T-helper 17 cell (primary cell): ENCODE results near the gene CCDC175. TPM values are rescaled to one million over a fixed set of nuclear protein-coding genes. Genes with fewer than 3 reads are reported as not detected.
A peak's percentile ranks its signal among the peaks of the same experiment; 100 is the strongest.

Experiments
- ATAC-seq: fragments of 150-1000 bp; cut with Tn5 transposase; 2 replicates; pipeline ENCODE4 v1.10.0; 2021; ENCODE audit warnings: mild to moderate bottlenecking, moderate library complexity
- DNase-seq, 3 donors: peaks; one replicate each; pipeline versions ENCODE4 v3.0.0 to v3.0.0-alpha.2; 2020 to 2021
- H3K9me3 ChIP-seq: one replicate; pipeline ENCODE4 v1.7.0; 2013; ENCODE audit warnings: low read length, mild to moderate bottlenecking; ENCODE audit not compliant: control insufficient read depth, poor library complexity, severe bottlenecking
- H3K27ac Mint-ChIP-seq: one replicate; pipeline ENCODE4 v1.8.0; 2022; ENCODE audit warnings: mild to moderate bottlenecking, moderate library complexity, mixed read lengths
- H3K27me3 Mint-ChIP-seq: one replicate; pipeline ENCODE4 v1.8.0; 2022; ENCODE audit warnings: mixed read lengths
- H3K36me3 Mint-ChIP-seq: one replicate; pipeline ENCODE4 v1.8.0; 2022; ENCODE audit warnings: low read depth, mixed read lengths
- H3K4me1 Mint-ChIP-seq: one replicate; pipeline ENCODE4 v1.8.0; 2022; ENCODE audit warnings: mild to moderate bottlenecking, mixed read lengths
- H3K4me3 Mint-ChIP-seq: one replicate; pipeline ENCODE4 v1.8.0; 2022; ENCODE audit warnings: mild to moderate bottlenecking, moderate library complexity, mixed read lengths
- total RNA-seq, 4 donors: library from RNA in 2 of 4; stranded (reverse) in 2 of 4; gene quantifications; one replicate each; pipeline ENCODE4 v1.2.3 and lab custom pipeline; 2022 to 2026

The CCDC175 gene
- total RNA-seq (under 1 TPM in 1 of 2 donors, not detected in 1; 0.39 TPM), total RNA-seq (lab: John Stamatoyannopoulos, UW) (0 reads per million in 2 donors)

- peak; percentile 66 to 72 (median 69) for DNase-seq
- peak; percentile 99 for ATAC-seq
- Mint-ChIP-seq H3K4me3 (peak within 1 kb of the TSS; percentile 85), H3K36me3 (no peaks in the 10 kb centered on the region), H3K27me3 (peaks cover 20% of the 10 kb centered on the region), H3K4me1 (peaks cover 8% of the 10 kb centered on the region), H3K27ac (peak within 1 kb of the TSS; percentile 54)
- H3K9me3 ChIP-seq, result no peaks in the 10 kb centered on the region
These were observed at the start of gene CCDC175 for GRCh38 chr14:59576332-59577294. CCDC175 (minus strand) TSS chr14:59576812; CDS start chr14:59576775, 37 bp downstream.

- Mint-ChIP-seq H3K4me3 (no peak overlapping the region), H3K27me3 (peaks cover 22% of the 10 kb centered on the region), H3K4me1 (no peaks in the 10 kb centered on the region), H3K36me3 (no peaks in the 10 kb centered on the region), H3K27ac (no peak overlapping the region)
- no peak for DNase-seq
- no peaks in the 10 kb centered on the region for H3K9me3 ChIP-seq
- ATAC-seq, result no peak
These were observed 46.0 kb upstream of the CCDC175 start for GRCh38 chr14:59622631-59623030.

- ATAC-seq, result no peak
- H3K4me3 Mint-ChIP-seq, result no peak overlapping the region
- no peaks in the 10 kb centered on the region for H3K36me3 Mint-ChIP-seq
- H3K9me3 ChIP-seq, result no peaks in the 10 kb centered on the region
- DNase-seq, result no peak
- H3K4me1 Mint-ChIP-seq, result no peaks in the 10 kb centered on the region
- peaks cover 13% of the 10 kb centered on the region for H3K27me3 Mint-ChIP-seq
- no peak overlapping the region for H3K27ac Mint-ChIP-seq
These were observed 42.4 kb upstream of the CCDC175 start for GRCh38 chr14:59619061-59619460.

GRCh38 chr14:59601056-59601455 is 24.4 kb upstream of the CCDC175 start:
- no peaks in the 10 kb centered on the region for H3K4me1 Mint-ChIP-seq
- no peaks in the 10 kb centered on the region for H3K9me3 ChIP-seq
- H3K4me3 Mint-ChIP-seq, result no peak overlapping the region
- peaks cover 4% of the 10 kb centered on the region for H3K36me3 Mint-ChIP-seq
- H3K27ac Mint-ChIP-seq, result no peak overlapping the region
- ATAC-seq (no peak), DNase-seq (no peak)
- peaks cover 30% of the 10 kb centered on the region for H3K27me3 Mint-ChIP-seq

- no peak overlapping the region for H3K27ac Mint-ChIP-seq
- no peaks in the 10 kb centered on the region for H3K4me1 Mint-ChIP-seq
- ATAC-seq (no peak), DNase-seq (no peak)
- H3K4me3 Mint-ChIP-seq, result no peak overlapping the region
- H3K36me3 Mint-ChIP-seq, result peaks cover 4% of the 10 kb centered on the region
- H3K9me3 ChIP-seq, result no peaks in the 10 kb centered on the region
- peaks cover 33% of the 10 kb centered on the region for H3K27me3 Mint-ChIP-seq
These were observed 23.8 kb upstream of the CCDC175 start for GRCh38 chr14:59600211-59600945.

GRCh38 chr14:59595071-59595470 is 18.5 kb upstream of the CCDC175 start:
- Mint-ChIP-seq H3K4me3 (no peak overlapping the region), H3K36me3 (peaks cover 6% of the 10 kb centered on the region), H3K27me3 (peaks cover 53% of the 10 kb centered on the region), H3K4me1 (no peaks in the 10 kb centered on the region), H3K27ac (no peak overlapping the region)
- no peaks in the 10 kb centered on the region for H3K9me3 ChIP-seq
- DNase-seq, result no peak
- no peak for ATAC-seq

- Mint-ChIP-seq H3K36me3 (peaks cover 2% of the 10 kb centered on the region), H3K4me1 (peaks cover under 1% of the 10 kb centered on the region)
These were observed 15.2 kb upstream of the CCDC175 start for GRCh38 chr14:59591641-59592370.

GRCh38 chr14:59588101-59588500 is 11.5 kb upstream of the CCDC175 start:
- no peak overlapping the region for H3K27ac Mint-ChIP-seq

More at GRCh38 chr14:59591641-59592370, 15.2 kb upstream of the CCDC175 start:
- ATAC-seq (no peak), DNase-seq (no peak)
- no peaks in the 10 kb centered on the region for H3K9me3 ChIP-seq
- no peak overlapping the region for H3K27ac Mint-ChIP-seq
- H3K4me3 Mint-ChIP-seq, result no peak overlapping the region
- H3K27me3 Mint-ChIP-seq, result peaks cover 28% of the 10 kb centered on the region

GRCh38 chr14:59585891-59586554 is 9.4 kb upstream of the CCDC175 start:
- H3K4me3 Mint-ChIP-seq, result peak overlapping the region; percentile 39
- no peaks in the 10 kb centered on the region for H3K36me3 Mint-ChIP-seq
- peaks cover 7% of the 10 kb centered on the region for H3K4me1 Mint-ChIP-seq
- ATAC-seq, result no peak
- no peak for DNase-seq
- no peaks in the 10 kb centered on the region for H3K9me3 ChIP-seq
- H3K27ac Mint-ChIP-seq, result no peak overlapping the region
- H3K27me3 Mint-ChIP-seq, result no peaks in the 10 kb centered on the region

More at GRCh38 chr14:59588101-59588500, 11.5 kb upstream of the CCDC175 start:
- Mint-ChIP-seq H3K27me3 (peaks cover 8% of the 10 kb centered on the region), H3K36me3 (peaks cover 2% of the 10 kb centered on the region), H3K4me3 (no peak overlapping the region), H3K4me1 (peaks cover 7% of the 10 kb centered on the region)
- no peaks in the 10 kb centered on the region for H3K9me3 ChIP-seq
- no peak for ATAC-seq
- no peak for DNase-seq

- H3K36me3 Mint-ChIP-seq, result no peaks in the 10 kb centered on the region
- no peak overlapping the region for H3K4me3 Mint-ChIP-seq
- peaks cover 7% of the 10 kb centered on the region for H3K4me1 Mint-ChIP-seq
- no peak for ATAC-seq
- no peaks in the 10 kb centered on the region for H3K27me3 Mint-ChIP-seq
- DNase-seq, result no peak
- H3K9me3 ChIP-seq, result no peaks in the 10 kb centered on the region
- no peak overlapping the region for H3K27ac Mint-ChIP-seq
These were observed 7.1 kb upstream of the CCDC175 start for GRCh38 chr14:59583755-59584154.

- Mint-ChIP-seq H3K27ac (no peak overlapping the region), H3K4me3 (no peak overlapping the region), H3K4me1 (peaks cover 7% of the 10 kb centered on the region), H3K27me3 (no peaks in the 10 kb centered on the region), H3K36me3 (no peaks in the 10 kb centered on the region)
- no peaks in the 10 kb centered on the region for H3K9me3 ChIP-seq
- ATAC-seq, result no peak
- DNase-seq, result no peak
These were observed 6.4 kb upstream of the CCDC175 start for GRCh38 chr14:59582845-59583509.

- Mint-ChIP-seq H3K27me3 (no peaks in the 10 kb centered on the region), H3K36me3 (no peaks in the 10 kb centered on the region), H3K4me3 (no peak overlapping the region), H3K4me1 (peaks cover 7% of the 10 kb centered on the region), H3K27ac (no peak overlapping the region)
- DNase-seq (no peak), ATAC-seq (no peak)
- no peaks in the 10 kb centered on the region for H3K9me3 ChIP-seq
These were observed 5.5 kb upstream of the CCDC175 start for GRCh38 chr14:59582161-59582560.
